NCI-H524 treated with DMSO at 0.1 percent for 48 hours (cell line): ENCODE measurements around the gene RMND5A.

Experiments
- DNase-seq: peaks from one replicate; lab custom pipeline; 2025; lab: John Stamatoyannopoulos, UW

The RMND5A gene

DNA sequence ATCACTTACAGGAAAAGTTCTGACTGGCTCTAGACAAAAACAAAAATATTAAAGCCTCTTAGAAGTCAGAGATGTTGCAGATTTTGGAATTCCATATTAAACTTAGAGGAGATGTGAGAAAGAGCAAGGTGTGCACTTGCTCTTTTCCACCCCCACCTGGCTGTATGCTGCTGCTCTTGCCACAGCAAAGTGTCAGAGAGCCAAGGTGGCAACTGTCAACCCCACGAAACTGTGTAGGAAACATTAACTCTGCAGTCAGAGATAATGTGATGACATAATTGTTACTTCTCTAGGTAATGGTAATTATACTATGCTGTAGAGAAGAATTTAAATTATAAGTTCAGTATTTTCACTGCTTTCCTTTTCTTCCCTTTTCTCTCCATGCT lies 45.2 kb downstream of the RMND5A start:
- DNase-seq, result no peak

DNA sequence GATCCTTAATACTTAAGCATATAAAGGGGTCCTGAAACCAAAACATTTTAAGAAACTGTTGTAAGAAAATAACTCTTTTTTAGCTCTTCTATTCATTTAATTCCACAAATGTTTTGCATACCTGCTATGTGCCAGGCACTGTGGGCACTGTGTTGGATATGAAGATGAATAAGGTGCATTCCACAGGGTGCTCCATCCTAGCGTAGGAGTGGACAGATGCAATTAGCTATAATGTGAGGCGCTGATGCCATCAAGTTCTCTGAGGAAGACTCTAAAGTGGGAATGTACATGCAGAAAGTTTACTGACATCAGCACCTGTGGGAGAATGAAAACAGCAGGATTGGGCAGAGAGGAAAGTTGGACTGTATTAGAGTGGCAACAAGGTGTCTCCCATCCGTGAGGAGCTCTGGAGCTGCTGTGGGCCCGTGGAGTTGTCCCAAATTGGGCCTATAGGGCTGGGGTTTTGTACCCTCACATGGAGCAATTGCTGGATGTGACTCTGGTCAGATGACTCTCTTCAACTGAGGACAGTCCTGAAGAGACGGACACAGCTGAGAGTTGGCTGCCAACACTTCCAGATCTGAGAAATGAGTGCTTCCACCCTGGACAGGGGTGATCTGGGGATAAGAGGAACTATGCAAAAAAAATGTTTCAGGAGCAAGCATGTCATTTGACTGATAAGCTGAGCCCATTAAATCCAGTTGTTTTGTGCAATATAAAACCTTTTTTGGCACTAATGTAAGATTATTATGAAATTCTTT lies 48.3 kb downstream of the RMND5A start:
- no peak for DNase-seq

DNA sequence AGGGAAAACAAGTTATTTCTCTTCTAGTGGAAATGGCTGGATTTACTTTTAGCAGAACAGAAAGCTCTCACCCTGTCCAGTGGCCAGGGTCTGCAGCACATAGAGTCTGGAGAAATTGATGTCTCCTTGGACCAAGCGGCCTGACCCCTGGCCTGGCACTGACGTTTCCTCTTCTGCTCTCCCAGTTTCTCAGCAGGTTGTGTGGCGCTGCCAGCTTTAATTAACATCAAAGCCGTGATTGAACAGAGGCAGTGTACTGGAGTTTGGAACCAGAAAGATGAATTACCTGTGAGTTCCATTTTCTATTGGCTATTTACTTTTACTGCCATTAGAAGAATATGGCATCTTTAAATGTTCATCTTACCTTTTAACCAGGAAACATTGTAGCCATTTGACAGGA lies 49.7 kb downstream of the RMND5A start:
- DNase-seq, result no peak

DNA sequence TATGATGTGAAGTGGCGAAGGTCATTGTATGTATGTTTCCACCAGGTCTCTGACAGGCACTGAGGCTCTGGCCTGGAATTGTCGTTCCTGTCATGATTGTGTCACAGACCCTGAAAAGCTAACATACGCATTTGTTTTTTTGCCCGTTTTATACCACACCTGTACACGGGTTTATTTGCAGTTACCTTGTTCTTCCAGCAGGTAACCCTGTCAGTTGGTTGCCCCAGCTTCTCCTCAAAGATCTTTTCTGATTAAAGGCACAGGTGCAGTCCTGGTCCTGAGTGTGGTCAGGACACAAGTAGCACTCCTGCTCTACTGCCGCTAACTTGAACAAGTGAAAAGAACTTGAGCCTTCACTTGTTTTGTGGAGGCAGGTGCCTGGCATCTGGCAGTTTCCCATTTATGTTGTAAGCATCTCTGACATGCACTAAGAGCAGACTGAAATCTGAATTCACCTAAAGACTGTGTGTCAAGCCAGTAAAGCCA lies 50.8 kb downstream of the RMND5A start:
- DNase-seq, result no peak

DNA sequence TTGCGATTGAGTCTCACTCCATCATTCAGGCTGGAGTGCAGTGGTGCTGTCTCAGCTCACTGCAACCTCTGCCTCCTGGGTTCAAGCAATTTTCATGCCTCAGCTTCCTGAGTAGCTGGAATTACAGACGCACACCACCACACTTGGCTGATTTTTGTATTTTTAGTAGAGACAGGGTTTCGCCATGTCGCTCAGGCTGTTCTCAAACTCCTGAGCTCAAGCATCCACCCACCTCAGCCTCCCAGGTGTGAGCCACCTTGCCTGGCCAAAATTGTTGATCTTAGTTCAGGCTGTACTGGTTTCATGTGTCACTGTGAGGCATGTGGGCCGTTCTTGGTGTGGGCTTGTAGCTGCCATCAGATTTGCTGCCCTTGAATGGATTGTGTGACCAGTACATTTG lies 52.5 kb downstream of the RMND5A start:
- no peak for DNase-seq

DNA sequence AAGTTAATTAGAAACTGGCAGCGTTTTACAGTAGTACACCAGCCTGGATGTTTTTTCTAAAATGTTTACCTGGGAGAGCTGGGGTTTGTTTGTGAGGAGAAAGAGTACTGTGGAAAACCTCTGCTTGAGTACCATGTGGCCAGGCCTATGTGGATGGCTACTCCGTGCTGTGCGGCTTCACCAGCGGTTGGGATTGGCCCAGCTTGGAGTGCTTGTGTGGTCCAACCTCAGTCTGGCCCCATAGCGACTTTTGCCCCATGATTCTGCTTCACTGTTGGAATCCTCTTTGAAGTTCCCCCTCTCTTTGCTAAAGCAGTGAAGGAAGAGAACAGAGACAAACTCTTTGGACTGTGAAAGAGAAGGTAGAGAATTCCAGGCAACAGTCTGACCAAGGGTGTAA lies 54.8 kb downstream of the RMND5A start:
- no peak for DNase-seq

DNA sequence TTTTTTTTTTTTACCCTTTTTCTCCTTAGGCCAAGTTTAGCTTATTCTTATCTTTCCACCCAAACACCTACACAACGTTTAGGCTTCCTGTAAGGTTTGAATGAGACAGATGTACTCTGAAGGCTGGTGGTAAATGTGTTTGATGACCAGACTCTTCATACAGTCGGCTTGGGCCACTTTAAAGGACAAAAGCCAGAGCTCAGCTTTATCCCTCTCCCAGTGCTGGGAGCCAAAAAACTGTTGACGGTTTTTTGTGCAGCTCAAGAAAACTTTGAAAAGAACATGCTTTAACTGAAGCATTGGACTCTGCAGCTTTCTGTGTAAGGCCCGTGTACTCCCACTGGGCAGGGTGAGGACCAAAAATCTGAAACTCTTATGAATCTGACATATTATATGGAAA lies 55.2 kb downstream of the RMND5A start:
- no peak for DNase-seq

DNA sequence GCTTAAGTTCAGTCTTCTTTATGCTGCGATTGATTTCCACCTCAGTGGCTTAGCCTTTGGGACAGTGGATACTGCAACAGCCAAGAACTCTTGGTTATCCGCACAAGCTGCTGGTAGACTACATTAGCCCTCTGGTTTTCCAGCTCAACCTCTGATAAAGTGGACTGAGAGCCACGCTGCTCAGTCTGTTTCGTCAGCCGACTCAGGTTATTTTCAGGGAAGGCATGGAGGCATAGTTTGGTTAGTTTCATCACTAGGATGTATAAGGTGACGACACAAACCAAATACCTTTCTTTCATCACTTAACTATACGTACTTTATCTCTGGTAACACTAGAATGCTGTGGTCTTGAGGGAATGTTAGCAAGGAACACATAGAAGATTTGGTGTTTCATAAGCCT lies 56.4 kb downstream of the RMND5A start:
- no peak for DNase-seq

DNA sequence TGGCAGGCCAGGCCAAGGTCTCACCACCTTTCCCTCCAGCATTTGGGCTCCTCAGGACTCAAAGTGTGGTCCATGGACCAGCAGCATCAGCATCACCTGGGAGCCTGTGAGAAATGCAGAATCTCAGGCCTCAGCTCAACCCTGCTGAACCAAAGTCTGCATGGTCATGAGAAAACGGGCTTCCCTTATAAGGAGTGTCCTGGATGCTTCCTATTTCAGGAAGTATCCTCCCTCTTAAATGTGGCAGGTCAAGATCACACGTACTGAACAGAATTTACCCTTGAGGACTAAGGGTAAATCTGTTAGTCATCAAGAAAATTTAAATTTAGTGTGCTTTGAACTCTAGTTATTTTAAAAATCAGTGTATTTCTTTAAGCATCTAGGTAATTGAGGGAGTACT lies 58.9 kb downstream of the RMND5A start:
- no peak for DNase-seq

DNA sequence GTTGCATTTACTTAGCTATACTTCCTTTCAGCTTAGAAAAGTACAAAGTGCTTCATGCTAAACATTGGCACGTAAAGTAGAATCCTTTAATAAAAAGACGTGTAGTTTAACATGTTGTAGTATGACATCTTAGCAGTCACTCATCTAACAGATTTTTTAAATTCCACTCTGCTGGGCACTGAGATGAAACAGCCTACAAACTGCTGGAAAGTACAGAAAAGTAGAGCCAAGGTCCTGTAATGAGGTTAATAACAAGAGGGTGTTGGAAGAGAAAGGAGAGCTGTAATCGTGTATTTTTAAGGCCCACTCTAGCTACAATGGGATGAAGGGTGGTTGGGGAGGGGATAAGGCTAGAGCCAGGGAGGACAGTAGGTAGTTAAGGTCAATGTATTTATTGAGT lies 59.9 kb downstream of the RMND5A start:
- no peak for DNase-seq

DNA sequence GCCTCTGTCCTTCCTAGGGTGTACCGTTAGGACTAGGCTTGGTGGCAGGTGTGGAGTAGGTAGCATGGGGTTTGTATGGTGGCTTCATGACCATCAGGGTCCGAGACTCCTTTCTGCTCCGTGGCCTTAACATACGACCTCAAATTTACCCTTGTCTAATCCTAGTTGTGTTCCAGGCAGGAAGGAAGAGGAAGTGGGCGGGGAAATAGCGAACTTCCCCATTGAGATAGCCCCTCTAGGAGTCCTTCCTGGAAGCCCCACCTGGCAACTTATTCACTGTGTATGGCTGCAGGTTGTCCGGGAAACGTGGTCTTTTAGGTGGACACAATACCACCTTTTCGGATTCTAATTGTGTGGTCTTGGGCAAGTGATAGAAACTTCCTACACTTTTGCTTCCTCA lies 61.3 kb downstream of the RMND5A start:
- no peak for DNase-seq

DNA sequence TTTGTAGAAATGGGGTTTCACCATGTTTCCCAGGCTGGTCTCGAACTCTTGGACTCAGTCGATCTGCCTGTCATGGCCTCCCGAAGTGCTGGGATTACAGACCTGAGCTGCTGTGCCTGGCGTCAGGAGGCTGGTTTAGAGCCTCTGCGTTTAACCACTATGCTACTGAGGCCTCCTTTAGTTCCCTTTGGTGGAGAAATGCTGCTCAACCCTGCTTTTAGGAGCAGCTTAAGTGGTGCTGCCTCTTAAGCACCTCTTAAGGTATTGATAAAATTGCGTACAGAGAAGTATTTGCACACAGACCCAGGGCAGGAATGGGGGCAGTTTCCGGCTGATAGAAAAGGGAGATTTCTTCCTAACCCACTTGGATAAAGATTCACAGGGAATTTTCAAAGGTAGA lies 62.7 kb downstream of the RMND5A start:
- no peak for DNase-seq

DNA sequence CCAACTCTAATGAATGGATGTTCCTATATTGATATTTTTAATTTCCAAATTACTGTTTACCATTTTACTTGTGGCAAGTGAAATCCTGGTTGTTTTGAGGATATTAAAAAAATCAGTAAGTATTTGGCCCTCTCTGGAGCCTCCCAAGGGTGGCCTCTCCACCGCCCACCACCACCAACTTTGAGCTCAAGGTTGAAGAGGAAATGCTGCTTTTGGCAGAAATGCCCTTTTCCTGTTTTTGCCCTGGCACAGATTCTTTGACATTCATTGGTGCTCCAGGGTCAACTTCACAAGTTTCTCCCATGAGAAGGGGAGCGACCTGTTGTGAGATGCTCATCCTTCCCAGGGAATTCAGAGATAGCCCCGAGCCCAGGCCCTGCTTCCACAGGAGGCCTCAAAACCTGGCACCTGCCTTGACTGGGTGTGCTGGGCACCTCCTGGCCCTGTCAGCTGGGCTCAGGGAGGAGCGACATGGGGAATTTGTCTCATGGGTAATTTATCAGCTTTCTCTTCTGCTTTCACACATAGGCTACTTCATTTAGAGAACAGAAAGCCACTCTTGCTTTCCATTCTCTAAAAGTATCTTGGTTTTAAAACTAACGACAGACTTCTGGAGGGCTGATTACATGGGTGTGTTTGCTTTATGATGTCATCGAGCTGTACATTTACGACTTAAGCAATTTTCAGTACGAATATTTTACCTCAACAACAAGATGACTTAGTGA lies 63.7 kb downstream of the RMND5A start:
- DNase-seq, result no peak

DNA sequence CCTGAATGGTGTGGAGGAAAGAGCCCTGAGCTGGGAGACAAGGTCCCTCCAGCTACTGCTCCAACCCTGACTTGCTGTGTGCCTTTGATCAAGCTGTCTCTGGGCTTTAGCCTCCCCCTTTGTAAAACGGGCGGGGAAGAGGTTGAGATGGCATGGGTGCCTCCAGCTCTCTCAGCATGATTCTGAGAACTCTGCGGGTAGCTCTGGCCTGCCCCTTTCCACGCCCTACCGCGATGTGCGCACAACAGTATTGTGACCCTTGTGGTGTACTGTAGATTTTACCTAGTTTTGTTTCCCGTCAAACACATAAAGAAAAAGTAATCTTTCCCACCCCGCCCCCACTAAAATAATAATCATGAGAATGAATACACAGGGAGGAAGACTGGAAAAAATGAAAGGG lies 65.4 kb downstream of the RMND5A start:
- DNase-seq, result no peak

DNA sequence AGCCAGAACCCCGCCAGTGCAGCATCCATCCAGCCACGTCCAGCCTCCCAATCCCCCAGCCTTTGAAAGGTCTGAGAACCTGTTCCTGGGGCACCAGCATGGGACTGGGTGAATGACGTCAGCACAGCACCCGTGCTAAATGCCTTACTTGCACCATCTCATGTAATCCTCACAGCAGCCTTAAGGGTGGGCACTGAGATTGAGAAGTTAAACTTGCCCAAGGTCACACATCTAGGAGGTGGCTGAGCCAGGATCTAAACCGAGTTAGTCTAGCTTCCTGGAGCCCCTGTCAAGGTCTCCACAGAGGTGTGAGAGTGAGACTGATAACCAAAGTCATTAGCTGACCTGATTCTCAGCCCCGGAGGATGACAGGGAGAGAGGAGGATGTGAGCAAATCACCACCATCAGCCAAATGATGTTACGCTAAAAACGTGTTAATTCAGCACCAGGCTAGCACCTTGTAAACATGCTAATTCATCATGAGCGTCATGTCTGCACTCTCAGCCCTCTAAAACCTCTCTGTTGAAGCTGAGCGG lies 66.0 kb downstream of the RMND5A start:
- no peak for DNase-seq

DNA sequence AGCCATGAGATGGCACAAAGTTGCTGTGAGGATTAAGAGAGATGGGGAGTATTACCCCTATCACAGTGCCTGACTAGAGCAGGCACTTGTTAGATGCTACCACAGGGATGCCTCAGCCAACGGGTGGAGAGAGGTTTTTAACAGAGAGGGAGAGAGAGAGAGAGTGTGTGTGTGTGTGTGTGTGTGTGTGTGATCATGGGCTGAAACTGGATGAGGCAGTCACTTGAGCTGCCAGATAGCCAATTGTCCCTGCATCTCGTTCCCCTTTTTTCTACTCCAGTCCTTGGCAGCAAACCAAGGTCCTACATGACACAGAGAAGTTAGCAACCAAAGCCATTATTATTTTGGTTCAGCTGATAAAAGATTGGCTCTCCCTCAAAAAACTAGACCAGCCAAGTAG lies 67.6 kb downstream of the RMND5A start:
- DNase-seq, result no peak

DNA sequence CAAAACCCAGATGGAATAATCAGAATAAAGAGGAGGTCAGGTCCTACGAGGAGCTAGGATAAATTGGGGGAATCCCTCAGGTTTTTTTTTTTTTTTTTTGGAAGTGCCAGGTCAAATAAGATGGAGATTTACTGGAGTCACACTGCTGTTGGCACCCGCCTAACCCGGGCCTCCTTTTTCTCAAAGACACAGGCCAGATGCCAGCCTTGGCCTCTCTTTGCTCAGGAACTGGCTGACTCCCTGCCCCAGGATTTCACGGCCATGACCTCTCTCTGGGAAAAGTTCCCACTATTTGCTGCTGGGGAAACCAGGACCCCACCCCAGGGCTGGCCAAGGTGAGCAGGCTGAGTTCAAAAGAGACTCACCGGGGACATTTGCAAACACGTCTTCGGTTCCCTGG lies 68.1 kb downstream of the RMND5A start:
- DNase-seq, result no peak

DNA sequence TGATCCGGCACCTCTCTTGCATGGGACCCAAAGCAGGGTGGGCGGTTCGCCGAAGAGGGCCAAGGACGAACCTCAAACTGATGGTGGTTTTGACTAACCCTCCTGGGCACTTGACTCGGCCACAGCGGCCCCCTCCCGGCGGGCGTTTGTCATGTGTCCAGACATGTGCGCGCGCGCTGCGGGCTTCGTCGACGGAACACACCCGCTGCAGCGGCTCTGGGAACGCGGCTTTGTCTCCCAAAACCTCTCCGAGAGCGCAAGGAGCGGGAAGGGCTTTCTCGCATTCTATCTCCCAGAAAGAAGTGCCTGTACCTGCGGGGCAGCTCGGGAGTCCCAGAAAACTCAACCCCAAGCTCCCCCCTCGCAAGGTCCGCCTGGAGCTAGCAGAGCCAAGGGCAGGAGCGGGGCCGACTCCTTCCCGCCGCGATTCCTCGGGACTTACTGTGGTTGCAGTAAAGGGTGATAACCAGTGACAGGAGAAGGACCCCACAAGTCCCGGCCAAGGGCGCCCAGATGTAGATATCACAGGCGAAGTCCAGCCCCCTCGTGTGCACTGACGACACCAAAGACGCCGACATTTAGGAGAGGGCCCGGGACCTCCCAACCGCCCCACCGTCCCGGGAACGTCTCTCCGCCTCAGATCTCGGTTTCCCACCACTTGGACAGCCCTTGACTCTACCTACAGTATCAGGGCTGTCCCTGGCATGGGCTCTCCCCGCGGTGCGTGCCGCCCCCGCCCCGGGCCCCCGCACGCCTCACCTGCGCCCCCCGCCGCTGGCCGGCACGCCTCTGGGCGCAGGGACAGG lies 69.0 kb downstream of the RMND5A start:
- DNase-seq, result peak; percentile 17

DNA sequence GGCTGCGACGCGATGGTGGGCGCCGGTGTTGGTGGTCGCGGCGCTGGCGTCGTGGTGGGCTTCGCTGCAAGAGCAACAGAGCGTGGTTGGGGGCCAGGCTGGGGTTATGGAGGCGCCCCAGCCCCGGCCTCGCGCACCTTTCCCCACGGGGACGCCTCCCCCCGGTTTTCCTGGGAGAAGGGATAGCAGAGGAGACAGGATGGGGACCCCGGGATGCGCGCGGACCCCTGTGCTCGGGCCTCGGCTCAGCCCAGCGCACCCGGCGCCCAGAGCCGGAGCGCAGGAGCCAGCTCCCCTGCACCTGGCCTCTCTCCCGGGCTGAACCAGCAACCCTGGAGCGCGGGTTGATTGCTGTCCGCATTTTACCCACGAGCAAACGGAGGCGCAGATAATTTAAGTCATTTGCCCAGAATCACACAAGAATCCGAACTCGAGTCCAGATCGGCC lies 69.6 kb downstream of the RMND5A start:
- no peak for DNase-seq

DNA sequence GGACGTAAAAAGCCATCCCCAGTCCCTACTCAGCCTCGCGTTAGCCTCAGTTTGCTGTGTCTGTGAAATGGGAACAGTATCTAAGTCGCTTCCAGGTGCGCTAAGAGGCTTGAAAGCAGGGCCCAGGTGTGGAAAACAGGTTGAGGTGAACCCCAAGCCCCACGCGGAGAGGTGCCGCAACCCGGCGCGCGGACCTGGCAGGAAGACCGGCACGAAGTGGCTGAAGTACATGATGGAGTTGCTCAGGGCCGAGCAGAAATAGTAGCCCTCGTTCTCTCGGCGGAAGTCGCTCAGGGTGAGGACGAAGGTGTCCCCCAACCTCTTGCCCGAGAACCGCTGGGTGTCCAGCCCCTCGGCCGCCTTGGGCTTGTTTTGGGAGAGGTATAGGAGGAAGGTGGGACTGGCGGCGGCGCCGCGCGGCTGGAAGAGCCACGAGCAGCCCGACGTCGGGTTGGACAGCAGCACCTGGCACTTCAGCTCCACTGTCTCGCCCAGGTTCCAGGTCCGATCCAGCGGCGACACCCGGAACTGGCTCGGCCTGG lies 70.1 kb downstream of the RMND5A start:
- DNase-seq, result no peak

DNA sequence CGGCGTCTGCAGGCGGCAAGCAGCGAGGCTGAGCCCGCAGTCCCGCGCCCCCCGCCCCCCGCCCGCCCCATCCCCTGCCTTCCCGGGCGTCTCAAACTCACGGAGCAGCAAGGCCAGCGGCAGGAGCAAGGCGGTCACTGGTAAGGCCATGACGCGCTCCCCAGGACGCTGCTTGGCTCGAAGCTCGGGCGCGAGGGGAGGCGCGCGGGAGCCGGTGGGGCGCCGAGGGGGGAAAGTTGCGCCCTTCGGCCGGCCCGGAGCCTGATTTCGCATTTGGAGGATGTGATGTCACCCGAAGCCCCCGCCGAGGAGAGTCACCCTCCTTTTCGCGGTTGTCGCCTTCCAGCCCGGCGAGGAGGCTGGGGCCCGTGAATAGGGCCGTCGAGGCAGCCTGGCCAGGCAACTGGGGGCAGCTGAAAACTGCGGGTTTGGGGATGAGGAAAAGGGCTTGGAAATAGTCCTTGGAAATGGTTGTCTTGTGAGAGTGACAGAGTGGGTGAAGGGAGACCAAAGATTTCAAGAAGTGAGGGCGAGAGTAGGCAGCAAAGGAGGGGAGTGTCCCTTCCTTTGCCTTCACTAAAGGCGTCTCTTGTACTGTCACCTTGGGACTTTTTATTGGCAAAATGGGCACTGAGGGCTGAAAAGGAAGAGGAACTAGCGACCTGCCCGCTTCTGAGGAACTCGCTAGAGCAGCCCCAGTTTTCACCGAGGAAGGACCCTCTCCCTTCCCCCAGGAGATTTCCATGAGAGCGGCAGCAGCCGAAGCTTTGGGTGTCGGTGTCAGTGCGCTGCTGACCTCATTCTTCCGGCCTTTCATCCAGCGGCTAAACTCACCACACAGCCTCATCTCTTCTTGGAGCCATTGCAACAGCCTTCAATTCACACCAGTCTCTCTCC lies 70.8 kb downstream of the RMND5A start, which contains the start of gene CD8A:
CD8A (minus strand) TSS at position 238 of the 897 bp plus-strand sequence; CDS start at position 150, 88 bp downstream.
- DNase-seq, result no peak
